Raji (cell line): Measurements from ENCODE around the gene ATAD1.

Experiments
- POLR2A ChIP-seq: IDR thresholded peaks from 2 replicates; pipeline ENCODE4 v1.6.1; 2011; ENCODE audit warnings: low read depth, low read length, control low read depth; ENCODE audit not compliant: insufficient read depth

The ATAD1 gene

DNA sequence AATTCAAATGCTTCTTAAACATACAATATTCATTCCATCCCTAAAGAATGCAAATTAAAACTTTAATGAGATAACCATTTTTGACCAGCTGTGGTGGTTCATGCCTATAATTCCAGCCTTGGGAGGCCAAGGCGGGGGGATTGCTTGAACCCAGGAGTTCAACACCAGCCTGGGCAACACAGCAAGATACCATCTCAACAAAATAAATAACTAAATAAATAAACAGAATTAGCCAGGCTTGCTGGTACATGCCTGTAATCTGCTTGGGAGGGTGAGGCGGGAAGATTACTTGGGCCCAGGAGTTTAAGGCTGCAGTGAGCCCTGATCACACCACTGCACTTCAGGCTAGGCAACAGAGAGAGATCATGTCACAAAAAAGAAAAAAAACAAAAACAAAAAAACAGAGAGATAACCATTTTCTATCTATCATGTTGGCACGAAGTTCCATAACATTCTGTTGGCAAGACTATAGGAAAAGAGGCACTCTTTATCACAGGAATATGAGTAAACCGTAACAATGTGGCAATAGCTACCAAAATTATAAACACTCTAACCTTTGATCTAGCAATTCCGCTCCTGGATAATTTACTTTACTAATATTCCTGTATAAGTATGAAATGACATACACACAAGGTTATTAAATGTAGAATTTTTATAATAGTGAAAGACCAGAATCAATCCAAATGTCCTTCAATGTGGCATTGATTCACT is 52.2 kb downstream of the ATAD1 start:
- no peak for TF ChIP-seq POLR2A

DNA sequence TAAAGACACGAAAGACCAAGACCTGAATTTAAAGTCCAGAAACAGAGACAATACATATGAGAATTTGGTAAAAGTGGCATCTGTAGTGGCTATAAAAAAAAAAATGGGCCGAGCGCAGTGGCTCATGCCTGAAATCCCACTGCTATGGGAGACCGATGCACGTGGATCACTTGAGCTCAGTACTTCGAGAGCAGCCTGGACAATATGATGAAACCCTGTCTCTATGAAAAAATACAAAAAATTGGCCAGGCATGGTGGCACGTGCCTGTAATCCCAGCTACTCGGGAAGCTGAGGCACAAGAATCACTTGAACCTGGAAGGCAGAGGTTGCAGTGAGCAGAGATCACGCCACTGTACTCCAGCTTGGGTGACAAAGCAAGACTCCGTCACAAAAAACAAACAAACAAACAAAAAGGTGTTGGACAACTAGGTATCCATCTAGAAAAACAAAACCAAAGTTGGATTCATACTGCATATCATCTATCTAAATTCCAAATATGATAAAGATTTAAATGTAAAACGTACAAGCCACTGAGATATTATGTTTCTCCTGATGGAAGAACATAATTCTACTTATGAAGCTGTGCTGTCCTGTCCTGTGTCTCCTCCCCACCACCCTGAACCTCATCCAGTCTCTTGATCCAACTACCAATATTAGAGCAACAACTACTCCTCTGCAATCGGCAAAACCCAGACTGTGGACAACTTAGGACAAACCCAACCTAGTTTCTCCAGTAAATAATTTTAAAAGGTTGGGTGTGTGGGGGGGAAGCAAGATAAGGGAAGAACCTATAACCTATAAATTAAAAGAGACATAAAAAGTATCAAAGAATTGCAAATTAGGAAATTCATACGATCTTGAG is 53.7 kb downstream of the ATAD1 start:
- no peak for TF ChIP-seq POLR2A

DNA sequence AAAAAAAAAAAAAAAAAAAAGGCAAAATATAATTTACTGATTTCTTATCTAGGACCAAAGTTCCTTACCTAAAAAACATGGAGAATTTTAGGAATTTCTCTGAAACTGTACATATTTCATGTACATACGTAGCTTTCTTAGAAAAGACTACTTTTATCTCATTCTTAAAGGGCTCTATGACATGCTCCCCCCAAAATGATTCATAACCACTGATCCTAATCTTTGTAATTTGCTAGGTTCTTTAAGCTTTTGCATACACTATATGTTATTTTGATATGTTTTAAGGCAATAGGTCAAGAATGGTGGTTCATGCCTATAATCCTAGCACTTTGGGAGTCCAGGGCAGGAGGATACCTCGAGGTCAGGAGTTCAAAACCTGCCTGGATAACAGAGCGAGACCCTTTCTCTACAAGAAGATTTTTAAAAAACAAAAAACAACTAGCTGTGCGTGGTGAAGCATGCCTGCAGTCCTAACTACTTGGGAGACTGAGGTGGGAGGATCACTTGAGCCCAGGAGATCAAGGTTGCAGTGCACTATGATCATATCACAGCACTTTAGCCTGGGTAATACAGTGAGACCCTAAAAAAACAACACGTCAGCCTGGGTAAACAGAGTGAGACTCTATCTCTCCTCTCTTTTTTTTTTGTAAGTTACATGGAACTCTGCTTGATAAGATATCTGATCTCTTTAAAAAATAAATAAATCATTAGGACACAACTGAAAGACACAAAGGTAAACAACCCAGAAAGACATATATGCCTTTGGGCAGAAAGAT is 54.8 kb downstream of the ATAD1 start:
- TF ChIP-seq POLR2A, result no peak

DNA sequence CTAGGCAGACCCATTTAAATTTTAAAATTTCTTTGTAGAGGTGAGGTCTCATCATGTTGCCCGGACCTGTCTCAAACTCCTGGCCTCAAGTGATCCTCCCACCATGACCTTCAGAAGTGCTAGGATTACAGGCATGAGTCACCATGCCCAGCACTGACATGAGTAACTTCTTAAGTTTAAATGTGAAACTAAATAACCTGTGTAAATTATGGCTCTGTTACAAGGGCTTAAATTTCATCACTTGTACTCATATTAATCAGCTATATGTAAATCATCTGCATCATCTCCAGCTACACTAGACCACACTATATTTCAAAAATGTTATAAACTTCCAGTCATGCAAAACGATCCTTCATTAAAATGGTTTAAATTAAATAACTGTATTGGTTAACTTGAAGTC is 56.1 kb downstream of the ATAD1 start:
- no peak for TF ChIP-seq POLR2A

DNA sequence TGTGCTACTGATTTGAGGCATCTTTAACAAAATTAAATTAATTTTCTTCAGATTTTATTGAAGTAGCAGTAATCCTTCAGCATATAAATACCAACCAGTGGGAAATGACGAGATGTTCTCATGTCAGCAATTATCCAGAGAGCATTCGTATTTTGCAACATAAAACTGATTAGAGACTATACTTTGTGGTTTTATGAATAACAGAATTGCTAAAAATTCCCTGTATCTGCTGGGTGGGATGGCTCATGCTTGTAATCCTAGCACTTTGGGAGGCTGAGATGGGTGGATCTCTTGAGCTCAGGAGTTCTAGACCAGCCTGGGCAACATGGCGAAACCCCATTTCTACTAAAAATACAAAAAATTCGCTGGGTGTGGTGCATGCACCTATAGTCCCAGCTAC is 56.9 kb downstream of the ATAD1 start:
- TF ChIP-seq POLR2A, result no peak

DNA sequence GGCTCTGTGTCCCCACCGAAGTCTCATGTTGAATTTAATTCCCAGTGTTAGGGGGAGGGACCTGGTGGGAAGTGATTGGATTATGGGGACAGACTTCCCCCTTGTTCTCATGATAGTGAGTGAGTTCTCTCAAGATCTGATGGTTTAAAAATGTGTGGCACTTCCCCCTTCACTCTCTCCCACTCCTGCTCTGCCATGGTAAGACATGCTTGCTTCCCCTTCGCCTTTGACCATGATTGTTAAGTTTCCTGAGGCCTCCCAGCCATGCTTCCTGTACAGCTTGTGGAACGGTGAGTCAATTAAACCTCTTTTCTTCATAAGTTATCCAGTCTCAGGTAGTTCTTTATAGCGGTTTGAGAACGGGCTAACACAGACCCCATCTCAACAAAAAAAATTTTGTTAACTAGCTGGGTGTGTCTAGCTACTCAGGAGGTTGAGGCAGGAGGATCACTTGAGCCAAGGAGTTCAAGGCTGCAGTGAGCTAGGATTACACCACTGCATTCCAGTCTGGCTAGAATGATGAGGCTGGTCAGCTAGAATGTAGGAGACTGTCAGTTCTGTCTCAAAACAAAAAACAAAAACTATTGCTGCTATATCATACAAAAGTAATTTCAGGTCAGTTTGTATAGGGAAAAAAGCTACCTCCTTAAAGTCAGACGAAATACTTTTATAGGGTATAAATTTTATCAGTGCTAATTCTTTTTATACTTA is 57.7 kb downstream of the ATAD1 start:
- TF ChIP-seq POLR2A, result no peak

DNA sequence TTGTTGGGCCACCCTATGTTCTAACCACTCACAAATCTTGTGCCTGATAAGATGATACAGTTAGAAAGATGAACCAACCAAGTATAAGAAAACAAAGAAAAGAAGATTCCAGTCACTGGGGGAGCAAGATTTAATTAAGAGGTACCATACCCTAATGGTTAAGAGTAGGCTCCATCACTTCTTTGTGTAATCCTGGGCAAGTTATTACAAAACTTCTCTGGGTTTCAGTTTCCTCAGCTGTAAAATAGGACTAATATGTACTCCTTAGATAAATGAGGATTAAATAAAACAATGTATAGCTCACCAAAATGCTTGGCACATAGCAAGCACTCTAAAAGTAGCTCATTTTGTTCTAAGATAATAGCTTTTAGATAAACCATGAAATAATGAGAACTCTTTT is 58.5 kb downstream of the ATAD1 start:
- no peak for TF ChIP-seq POLR2A

DNA sequence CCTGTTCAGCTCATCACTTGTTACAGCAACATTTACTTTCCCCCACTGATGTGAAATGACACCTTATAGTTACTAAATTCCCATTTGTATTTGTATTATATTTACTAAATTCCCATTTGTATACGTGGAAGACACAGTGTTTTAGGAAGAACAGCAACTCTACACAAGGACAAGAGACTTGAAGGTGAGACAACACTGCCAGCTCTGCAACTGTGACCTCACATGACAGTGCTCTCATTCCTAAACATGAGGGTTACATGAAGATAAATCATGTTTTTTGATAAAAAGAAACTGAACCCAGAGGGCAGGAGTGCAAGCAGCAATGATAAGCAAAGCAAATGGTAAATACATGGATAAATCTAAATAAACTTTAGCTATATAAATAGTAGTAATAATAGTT is 60.3 kb downstream of the ATAD1 start:
- no peak for TF ChIP-seq POLR2A

DNA sequence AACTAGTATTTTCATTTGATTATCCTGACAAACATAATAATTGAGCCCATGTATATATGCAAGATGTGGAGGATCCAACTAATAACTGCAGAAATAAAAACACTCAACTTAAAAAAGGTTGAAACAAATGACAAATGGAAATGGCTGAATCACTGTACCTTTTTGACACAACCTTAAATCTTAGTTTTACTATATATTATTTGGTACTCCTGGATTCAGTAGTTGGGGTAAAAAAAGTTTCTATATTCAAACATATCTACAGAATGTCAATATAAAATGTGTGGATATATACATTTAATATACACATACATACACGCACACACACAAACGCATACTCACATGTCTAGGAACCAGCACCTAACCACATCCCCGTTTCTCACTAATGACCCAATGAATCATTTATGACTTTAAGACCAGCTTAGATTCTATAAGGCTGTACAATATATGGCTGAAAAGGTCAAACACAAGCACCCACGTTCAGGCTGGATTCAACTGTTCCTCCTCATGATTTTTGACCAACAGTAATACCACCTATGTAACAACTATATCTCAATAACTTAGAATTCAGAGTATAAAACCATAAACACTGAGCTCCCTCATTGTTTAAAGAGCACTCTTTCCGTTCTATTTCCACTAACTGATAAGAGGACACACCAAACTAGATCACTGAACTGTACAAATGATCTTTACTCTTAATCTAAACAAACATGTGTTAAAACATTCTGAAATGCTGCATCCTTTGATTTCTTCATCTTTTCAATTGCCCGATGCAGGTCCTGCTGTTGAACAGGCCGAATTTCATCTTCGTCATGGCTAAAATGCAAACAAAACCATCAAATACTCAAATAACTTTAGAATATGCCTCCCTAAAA is 63.8 kb downstream of the ATAD1 start:
- TF ChIP-seq POLR2A, result no peak

DNA sequence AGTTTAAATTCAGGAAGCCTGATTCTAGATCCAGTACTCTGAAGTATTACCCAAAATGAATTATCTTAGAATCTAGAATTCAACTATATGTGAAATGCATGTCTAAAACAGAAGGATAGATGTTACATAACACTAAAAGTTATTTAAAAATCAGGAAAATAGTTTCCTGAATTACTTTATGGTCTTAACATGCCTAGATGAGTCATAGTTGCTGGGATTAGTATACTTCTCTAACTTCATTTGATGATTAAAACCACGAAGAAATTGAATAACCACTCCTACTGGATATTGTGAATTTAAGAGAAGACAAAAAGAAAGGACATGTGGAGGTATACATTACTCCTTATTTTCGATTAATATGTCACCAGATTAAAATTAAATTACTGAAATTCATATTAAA is 65.5 kb downstream of the ATAD1 start:
- no peak for TF ChIP-seq POLR2A

DNA sequence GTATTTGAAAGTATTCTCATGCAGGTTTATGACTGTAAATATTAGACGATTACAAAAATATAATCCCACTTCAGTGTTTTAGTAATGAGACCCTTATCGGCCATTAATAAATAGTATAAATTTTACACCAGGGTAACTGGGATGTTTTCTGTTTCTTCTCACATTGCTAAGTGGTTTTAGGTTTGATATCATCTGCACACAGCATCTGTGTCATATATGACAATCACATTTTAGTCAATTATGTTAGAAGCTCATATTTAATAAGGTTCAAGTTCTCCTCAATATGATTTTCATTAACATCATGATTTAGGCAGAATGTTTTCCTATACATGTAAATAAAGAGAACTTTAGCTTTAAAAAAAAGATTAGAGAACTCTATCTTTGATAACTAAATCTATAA is 66.8 kb downstream of the ATAD1 start:
- no peak for TF ChIP-seq POLR2A

DNA sequence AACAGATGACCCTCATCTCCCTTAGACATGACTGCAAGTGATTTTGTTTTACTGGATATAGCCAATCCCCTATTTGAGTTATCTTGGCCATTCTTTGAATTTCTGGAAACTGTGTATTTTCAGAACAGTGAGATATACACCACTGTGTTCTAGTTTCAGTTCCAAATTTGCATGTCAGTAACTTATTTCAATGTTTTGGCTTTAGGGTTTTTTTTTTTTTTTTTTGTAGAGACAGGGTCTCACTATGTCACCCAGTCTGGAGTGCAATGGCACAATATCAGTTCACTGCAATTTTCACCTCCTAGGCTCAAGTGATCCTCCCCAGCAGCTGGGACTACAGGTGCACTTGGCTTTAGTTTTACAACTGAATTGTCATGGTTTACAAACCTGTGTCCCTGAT is 67.2 kb downstream of the ATAD1 start:
- no peak for TF ChIP-seq POLR2A

DNA sequence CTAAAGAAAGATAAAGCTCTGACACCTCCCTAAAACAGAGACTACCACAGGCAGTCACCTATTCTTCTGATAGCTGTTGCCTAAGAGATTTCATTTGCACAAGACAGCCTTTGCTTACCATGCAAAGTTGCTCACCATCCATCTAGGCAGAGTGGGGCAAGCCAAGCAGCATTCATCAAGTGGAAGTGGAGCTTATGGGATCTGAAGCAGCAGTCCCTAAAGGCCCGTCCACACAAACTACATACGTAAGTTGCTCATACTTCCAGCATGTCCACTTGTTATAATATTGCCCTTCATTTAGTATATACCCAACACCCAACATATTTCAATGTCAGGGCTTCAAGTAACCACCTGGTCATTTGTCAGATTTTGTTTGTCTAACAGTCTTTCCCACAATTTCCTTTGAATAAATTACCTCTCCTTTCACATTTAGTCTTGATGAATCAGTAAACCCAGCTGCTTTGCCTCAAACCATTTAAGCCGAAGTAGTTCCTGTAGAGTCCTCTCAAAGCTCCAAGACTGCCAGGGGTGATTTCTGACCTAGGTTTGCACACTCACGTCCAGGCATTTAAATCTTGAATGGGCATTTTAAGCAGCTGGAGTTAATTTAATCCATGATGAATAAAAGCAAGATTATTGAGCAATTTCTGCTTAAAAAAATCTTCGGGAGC is 67.9 kb downstream of the ATAD1 start:
- no peak for TF ChIP-seq POLR2A

DNA sequence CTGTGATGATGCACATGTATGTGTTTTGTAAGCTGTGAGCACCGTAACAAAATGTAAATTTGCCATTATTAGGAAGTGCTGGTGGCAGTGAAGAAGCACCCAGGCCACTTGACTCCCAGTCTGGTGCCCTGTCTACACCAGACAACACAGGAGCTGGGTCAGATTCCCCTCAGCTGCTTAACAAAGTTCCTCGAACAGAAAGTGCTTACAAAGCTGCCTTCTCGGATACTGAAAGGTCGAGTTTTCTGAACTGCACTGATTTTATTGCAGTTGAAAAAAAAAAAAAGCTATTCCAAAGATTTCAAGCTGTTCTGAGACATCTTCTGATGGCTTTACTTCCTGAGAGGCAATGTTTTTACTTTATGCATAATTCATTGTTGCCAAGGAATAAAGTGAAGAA is 71.1 kb downstream of the ATAD1 start:
- TF ChIP-seq POLR2A, result no peak

DNA sequence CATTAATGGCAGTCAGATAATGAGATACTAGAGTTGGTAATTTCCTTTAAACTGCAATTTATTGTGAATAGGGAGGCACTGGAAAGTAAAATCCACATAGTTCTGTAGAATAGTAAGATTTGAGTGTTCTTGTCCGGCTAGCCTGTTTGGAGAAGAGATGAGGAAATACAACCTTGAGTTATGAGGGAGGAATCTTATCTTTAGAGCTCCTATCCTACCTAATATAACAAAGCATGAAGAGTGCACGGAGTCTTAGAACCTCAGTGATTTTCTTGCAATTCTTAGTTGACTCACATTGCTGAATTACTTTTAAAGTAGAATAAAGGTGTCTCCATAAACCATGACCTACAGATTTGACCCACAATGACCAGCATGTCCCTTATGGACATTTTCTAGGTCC is 73.4 kb downstream of the ATAD1 start:
- no peak for TF ChIP-seq POLR2A
